Naive thymus-derived CD8-positive, alpha-beta T cell (primary cell): ENCODE results near the gene NRIP1. TPM values are rescaled to one million over a fixed set of nuclear protein-coding genes. Genes with fewer than 3 reads are reported as not detected.
"Not testable (repeated sequence)": the region's sequence is repeated elsewhere in the genome, so short reads cannot be mapped to it uniquely, and the experiment has no call there.

Source experiments
- ATAC-seq, 2 donors: fragments of 150-1000 bp; cut with Tn5 transposase in 1 of 2; sonication (Bioruptor Pico), chemical (Tn5 transposase) in 1 of 2; 1 replicate in 1 of 2; 2 replicates in 1 of 2; pipeline ENCODE4 v1.10.0; 2021; ENCODE audit warnings: mild to moderate bottlenecking in 2 of 2, moderate library complexity in 2 of 2
- POLR2A ChIA-PET: fragments of 350-600 bp; sonication (Branson Sonifier 250); formaldehyde crosslinking; loops from one replicate; lab custom pipeline; 2021; ENCODE audit warnings: antibody characterized with exemption; lab: Charles Lee
- DNase-seq, 10 donors: peaks; one replicate each; pipeline versions ENCODE4 v3.0.0 to v3.0.0-alpha.2; 2020 to 2022
- H3K27ac Mint-ChIP-seq, 10 donors: one replicate each; pipeline ENCODE4 v1.8.0; 2020 to 2022; ENCODE audit warnings: mild to moderate bottlenecking in 10 of 10, mixed read lengths in 10 of 10, moderate library complexity in 4 of 10, inconsistent platforms in 1 of 10
- H3K27me3 Mint-ChIP-seq, 5 donors: one replicate each; pipeline ENCODE4 v1.8.0; 2021 to 2022; ENCODE audit warnings: mixed read lengths in 5 of 5
- H3K36me3 Mint-ChIP-seq, 3 donors: one replicate each; pipeline ENCODE4 v1.8.0; 2020 to 2022; ENCODE audit warnings: mixed read lengths in 3 of 3, mild to moderate bottlenecking in 2 of 3, inconsistent platforms in 1 of 3
- H3K4me1 Mint-ChIP-seq, 4 donors: one replicate each; pipeline ENCODE4 v1.8.0; 2021 to 2022; ENCODE audit warnings: mixed read lengths in 4 of 4
- H3K4me3 Mint-ChIP-seq, 10 donors: one replicate each; pipeline ENCODE4 v1.8.0; 2020 to 2022; ENCODE audit warnings: mild to moderate bottlenecking in 10 of 10, mixed read lengths in 10 of 10, moderate library complexity in 6 of 10, inconsistent platforms in 1 of 10
- H3K9me3 Mint-ChIP-seq, 9 donors: one replicate each; pipeline ENCODE4 v1.8.0; 2020 to 2022; ENCODE audit warnings: mixed read lengths in 9 of 9, mild to moderate bottlenecking in 3 of 9, inconsistent platforms in 1 of 9, moderate library complexity in 1 of 9
- polyA plus RNA-seq, 3 donors: library from polyadenylated mRNA; unstranded; fragments of 300-500 nt; fragmentation: Illumina TruSeq; gene quantifications; one replicate each; pipeline ENCODE4 v1.2.3, GENCODE V29; 2021
- total RNA-seq, 8 experiments: library from RNA in 2 of 8; stranded (reverse) in 2 of 8; gene quantifications; one replicate each; pipeline ENCODE4 v1.2.3 and lab custom pipeline; 2021 to 2026

NRIP1 gene
- total and polyA plus RNA-seq, 5 experiments from 2014 or later = 26.6 to 51.3 (median 38.8) TPM

DNA sequence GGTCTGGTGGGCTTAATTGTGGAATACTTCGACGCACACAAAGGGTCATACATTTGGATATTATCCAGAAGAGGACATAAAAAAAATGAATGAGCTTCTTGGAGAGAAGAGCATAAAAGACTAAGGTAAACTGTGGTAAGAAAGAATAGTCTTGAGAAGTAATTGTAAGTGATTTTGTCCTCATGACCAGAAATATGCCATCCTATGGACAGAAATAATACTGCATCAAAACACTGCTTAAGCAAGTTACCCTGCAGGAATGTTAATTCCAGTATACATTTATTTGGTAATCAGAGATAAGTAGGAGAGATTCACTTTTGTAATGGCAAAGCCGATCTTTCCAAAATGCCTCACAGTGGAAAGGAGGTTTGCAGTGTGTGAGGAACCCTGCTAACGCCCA lies 111.9 kb downstream of the NRIP1 start:
- DNase-seq (no peak), ATAC-seq (no peak)
- Mint-ChIP-seq H3K9me3 (peaks cover 0 to 12% (median 4%) of the 10 kb centered on the region in 9 donors), H3K4me1 (peaks cover 0 to 5% (median 2%) of the 10 kb centered on the region in 4 donors), H3K4me3 (no peak overlapping the region), H3K27ac (no peak overlapping the region), H3K36me3 (peaks cover 0 to 5% (median 3%) of the 10 kb centered on the region in 3 donors), H3K27me3 (peaks cover 0 to 4% (median 0%) of the 10 kb centered on the region in 5 donors)
- POLR2A ChIA-PET = no interaction called here

DNA sequence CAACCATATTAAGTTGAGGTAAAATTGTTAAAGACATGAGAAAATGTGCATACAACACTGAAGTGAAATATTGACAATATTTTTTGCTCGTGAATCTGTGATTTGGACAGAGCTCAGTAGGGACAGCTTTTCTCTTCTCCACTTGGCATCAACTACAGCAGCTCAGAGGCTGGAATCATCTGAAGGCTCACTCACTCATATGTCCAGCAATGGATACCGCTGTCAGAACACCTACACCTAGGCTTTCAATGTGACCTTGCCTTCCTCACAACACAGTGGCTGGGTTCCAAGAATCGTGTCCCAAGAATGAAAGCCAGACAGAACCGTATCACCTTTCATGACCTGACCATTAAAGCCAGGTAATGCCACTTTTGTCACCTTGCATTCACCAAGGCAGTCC lies 115.2 kb downstream of the NRIP1 start:
- Mint-ChIP-seq H3K27me3 (peaks cover 0 to 8% (median 0%) of the 10 kb centered on the region in 5 donors), H3K9me3 (peaks cover 0 to 12% (median 4%) of the 10 kb centered on the region in 9 donors), H3K36me3 (peaks cover 0 to 12% (median 3%) of the 10 kb centered on the region in 3 donors), H3K4me3 (no peak overlapping the region), H3K27ac (no peak overlapping the region), H3K4me1 (peaks cover 0 to 4% (median 0%) of the 10 kb centered on the region in 4 donors)
- POLR2A ChIA-PET = no interaction called here
- no peak for DNase-seq
- no peak for ATAC-seq

DNA sequence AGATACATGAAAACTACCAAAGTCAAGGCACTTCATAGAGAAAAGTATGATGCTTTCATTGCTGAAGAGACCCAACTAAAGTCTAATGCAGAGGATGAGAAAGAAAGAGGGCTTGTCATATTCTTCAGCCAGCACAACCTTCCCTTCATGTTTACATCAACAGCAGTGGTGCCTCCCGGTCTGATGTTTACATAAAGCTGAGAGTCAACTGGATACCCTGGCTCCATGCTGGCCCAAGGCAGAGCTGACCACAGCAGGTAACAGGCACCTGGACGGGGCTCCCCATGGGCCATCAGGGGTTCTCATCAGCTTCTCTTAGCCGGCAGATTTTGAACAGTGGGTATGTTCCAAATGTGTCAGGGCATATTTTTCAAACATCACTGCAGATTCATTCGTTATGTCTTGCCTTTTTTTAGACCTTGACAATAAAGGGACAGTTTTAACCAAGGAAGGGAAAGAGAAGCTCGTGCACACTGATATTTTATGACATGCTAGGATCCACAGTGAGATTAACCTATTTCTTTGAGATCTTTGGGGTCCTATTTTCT lies 117.1 kb downstream of the NRIP1 start:
- POLR2A ChIA-PET = no interaction called here

DNA sequence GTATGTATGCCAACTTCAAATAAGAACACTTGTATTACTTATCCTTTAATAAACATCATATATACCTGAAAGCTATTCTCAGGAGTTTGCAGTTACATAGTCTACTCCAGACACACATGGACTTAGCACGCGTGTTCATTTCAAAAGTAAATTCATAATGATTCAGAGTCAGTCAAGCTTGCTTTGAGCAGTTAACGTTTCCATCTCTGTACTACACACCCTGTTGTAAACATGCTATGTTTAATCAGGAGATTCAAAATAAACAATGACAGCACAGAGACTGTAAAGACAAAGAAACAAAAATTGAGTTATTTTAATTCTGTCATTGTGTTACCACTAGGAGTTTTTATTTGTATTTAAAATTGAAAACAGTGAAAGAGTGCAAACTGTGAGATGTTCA lies 119.6 kb downstream of the NRIP1 start:
- Mint-ChIP-seq H3K9me3 (peaks cover 0 to 16% (median 8%) of the 10 kb centered on the region in 9 donors), H3K4me1 (peaks cover 0 to 7% (median 0%) of the 10 kb centered on the region in 4 donors), H3K27me3 (peaks cover 0 to 8% (median 0%) of the 10 kb centered on the region in 5 donors), H3K4me3 (no peak overlapping the region), H3K27ac (no peak overlapping the region), H3K36me3 (peaks cover 0 to 19% (median 6%) of the 10 kb centered on the region in 3 donors)
- ATAC-seq = no peak
- no peak for DNase-seq
- POLR2A ChIA-PET = no interaction called here

More for the DNA sequence above, 117.1 kb downstream of the NRIP1 start:
- H3K36me3 Mint-ChIP-seq = peaks cover 0 to 12% (median 3%) of the 10 kb centered on the region in 3 donors
- H3K27me3 Mint-ChIP-seq = peaks cover 0 to 8% (median 0%) of the 10 kb centered on the region in 5 donors
- H3K9me3 Mint-ChIP-seq = peaks cover 0 to 12% (median 4%) of the 10 kb centered on the region in 9 donors
- peaks cover 0 to 7% (median 0%) of the 10 kb centered on the region in 4 donors for H3K4me1 Mint-ChIP-seq
- DNase-seq = no peak
- no peak overlapping the region for H3K4me3 Mint-ChIP-seq
- ATAC-seq = no peak
- H3K27ac Mint-ChIP-seq = no peak overlapping the region

DNA sequence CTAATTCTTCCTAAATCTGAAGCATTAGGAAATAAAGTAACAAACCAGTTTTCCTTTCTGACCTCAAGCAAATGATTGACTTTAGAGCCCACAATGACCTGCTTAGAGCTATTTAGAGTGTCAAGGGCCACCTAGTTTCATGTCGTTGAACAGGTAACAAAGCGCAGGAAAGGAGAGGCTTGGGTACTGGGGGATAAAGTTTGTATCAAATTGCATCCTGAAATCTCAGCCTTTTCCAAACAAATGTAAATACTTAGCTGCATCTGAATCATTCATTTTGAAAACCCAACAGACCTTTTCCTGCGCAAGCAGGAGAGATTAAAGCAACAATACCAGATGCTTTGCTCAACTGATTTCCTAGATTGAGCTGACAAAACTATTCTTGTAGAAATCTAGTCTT lies 121.2 kb downstream of the NRIP1 start:
- Mint-ChIP-seq H3K27me3 (peaks cover 0 to 4% (median 0%) of the 10 kb centered on the region in 5 donors), H3K4me3 (no peak overlapping the region), H3K9me3 (peaks cover 1 to 13% (median 6%) of the 10 kb centered on the region in 9 donors), H3K27ac (no peak overlapping the region), H3K36me3 (peaks cover 0 to 16% (median 3%) of the 10 kb centered on the region in 3 donors), H3K4me1 (peaks cover 0 to 5% (median 0%) of the 10 kb centered on the region in 4 donors)
- POLR2A ChIA-PET = no interaction called here
- no peak for DNase-seq
- ATAC-seq = no peak

DNA sequence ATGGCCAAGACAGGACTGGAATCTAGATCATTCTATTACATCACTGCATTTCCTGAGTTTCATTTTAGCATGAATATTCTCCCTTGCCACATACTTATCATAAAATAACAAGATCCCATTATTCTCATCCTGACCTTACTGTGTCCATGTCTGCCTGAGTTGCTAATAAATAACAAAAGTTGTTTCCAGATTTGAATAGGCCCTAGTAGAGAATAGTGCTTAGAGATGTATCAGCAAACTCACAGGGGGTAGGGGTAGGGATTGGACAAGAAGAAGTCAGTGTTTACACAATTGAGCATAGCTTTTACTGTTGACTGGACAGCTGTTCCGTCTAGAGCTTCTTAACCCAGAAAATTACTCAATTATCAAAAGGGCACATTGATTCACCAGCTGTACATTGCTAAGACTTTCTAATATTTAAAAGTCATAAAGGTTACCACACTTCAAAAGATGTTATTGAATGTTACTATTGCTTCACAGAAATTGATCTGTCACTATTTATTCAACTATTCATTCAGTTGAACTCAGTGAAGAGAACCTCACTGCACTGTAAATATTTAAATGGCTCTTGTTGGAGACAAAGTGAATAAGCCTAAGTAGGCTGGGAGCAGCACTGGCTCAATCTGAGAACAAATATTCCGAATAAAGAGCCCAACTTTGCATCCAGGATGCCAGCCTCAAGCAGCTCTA lies 121.9 kb downstream of the NRIP1 start:
- Mint-ChIP-seq H3K27me3 (peaks cover 0 to 4% (median 0%) of the 10 kb centered on the region in 5 donors), H3K36me3 (peaks cover 0 to 21% (median 5%) of the 10 kb centered on the region in 3 donors), H3K27ac (no peak overlapping the region), H3K4me3 (no peak overlapping the region), H3K4me1 (peaks cover 0 to 5% (median 0%) of the 10 kb centered on the region in 4 donors), H3K9me3 (peaks cover 0 to 15% (median 11%) of the 10 kb centered on the region in 9 donors)
- DNase-seq (no peak), ATAC-seq (no peak)
- POLR2A ChIA-PET = no interaction called here

DNA sequence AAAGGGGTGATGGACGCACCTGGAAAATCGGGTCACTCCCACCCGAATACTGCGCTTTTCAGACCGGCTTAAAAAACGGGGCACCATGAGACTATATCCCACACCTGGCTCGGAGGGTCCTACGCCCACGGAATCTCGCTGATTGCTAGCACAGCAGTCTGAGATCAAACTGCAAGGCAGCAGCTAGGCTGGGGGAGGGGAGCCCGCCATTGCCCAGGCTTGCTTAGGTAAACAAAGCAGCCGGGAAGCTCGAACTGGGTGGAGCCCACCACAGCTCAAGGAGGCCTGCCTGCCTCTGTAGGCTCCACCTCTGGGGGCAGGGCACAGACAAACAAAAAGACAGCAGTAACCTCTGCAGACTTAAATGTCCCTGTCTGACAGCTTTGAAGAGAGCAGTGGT lies 137.5 kb downstream of the NRIP1 start:
- POLR2A ChIA-PET, H3K4me1 Mint-ChIP-seq, ATAC-seq, H3K9me3 Mint-ChIP-seq, H3K27me3 Mint-ChIP-seq, H3K36me3 Mint-ChIP-seq, H3K4me3 Mint-ChIP-seq, DNase-seq, H3K27ac Mint-ChIP-seq: not testable (repeated sequence)

DNA sequence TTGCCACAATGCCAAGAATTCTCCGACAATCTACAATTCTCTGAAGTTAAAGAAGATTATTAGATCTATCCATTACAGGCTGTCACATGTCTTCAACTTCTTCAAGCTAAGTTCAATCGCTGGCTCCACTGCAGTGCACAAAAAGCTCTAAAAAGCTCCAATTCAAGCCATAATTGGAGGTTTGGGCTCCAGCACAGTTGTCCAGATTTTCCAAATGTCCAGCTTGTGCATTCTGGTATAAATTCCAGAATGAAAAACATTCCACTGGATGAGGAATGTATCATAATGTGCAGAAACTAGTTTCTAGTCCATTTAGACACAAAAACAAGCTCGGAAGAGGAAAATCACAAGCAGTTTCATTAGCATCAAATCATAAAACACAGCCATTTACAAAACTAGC lies 138.6 kb downstream of the NRIP1 start:
- H3K27ac Mint-ChIP-seq = no peak overlapping the region
- ATAC-seq = no peak
- H3K4me3 Mint-ChIP-seq = no peak overlapping the region
- H3K36me3 Mint-ChIP-seq = peaks cover 0 to 4% (median 0%) of the 10 kb centered on the region in 3 donors
- H3K4me1 Mint-ChIP-seq = no peaks in the 10 kb centered on the region
- H3K27me3 Mint-ChIP-seq = no peaks in the 10 kb centered on the region
- H3K9me3 Mint-ChIP-seq = peaks cover 0 to 5% (median 0%) of the 10 kb centered on the region in 9 donors
- POLR2A ChIA-PET = no interaction called here
- DNase-seq = no peak

DNA sequence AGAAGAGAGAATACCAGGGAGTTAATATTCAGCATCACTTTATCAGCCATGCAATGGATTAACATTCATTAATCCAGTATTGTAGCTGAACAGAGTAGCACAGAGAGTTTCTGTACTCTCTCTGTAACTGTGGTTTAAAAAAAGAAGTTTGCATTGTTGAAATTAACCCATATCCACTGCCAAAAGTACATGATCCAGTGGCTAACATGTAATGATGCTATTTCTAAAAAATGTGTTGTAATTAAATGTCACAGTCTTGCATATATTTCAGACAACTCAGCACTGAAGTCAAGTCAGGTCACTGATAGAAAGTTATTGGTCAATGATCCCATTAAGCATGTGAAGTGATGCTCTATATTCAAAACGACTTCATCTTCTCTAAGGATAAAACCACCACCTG lies 141.3 kb downstream of the NRIP1 start:
- no peak overlapping the region for H3K27ac Mint-ChIP-seq
- H3K4me1 Mint-ChIP-seq = no peaks in the 10 kb centered on the region
- no peak for ATAC-seq
- POLR2A ChIA-PET = no interaction called here
- H3K36me3 Mint-ChIP-seq = peaks cover 0 to 4% (median 0%) of the 10 kb centered on the region in 3 donors
- no peak for DNase-seq
- H3K9me3 Mint-ChIP-seq = peaks cover 0 to 5% (median 0%) of the 10 kb centered on the region in 9 donors
- no peak overlapping the region for H3K4me3 Mint-ChIP-seq
- no peaks in the 10 kb centered on the region for H3K27me3 Mint-ChIP-seq

DNA sequence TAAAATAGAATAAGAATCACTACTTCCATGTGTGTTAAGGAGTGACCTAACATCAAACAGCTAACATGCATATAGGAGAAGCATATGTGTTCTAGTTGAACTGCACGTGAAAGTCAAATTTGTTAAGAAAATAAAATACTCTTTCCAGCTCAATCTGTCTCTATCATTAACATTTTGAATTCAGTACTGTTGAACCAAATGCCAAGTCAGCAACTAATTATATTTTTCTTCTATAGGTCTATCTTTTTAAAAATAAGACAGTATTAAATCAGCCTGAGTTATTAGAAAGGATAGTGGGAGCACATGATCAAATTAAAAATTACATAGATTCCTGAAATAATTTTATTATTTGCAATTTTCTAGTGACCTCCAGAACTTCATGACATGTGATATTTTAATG lies 141.8 kb downstream of the NRIP1 start:
- ATAC-seq (no peak), DNase-seq (no peak)
- POLR2A ChIA-PET = no interaction called here
- no peaks in the 10 kb centered on the region for H3K27me3 Mint-ChIP-seq
- H3K9me3 Mint-ChIP-seq = peaks cover 0 to 5% (median 0%) of the 10 kb centered on the region in 9 donors
- peaks cover 0 to 4% (median 0%) of the 10 kb centered on the region in 3 donors for H3K36me3 Mint-ChIP-seq
- H3K27ac Mint-ChIP-seq = no peak overlapping the region
- H3K4me1 Mint-ChIP-seq = no peaks in the 10 kb centered on the region
- H3K4me3 Mint-ChIP-seq = no peak overlapping the region

DNA sequence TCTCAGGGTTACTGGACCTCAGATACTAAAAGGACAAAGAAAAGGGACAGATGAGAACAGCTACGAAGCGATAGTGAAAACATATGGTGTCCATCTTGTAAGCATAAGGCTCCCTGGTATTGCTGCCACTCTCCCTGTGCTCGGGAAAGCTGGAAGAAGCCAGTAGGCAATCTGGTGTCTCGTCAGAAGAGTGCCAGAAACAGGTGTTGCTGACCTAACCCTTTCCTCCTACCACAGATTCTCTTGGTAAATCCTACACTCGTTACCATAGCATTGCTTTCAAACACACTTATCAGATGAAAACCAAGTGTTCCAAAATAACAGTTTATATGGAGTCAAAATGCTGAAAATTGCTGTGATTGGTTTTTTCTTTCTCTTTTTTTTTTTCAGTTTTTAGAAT lies 146.3 kb downstream of the NRIP1 start:
- DNase-seq = no peak

DNA sequence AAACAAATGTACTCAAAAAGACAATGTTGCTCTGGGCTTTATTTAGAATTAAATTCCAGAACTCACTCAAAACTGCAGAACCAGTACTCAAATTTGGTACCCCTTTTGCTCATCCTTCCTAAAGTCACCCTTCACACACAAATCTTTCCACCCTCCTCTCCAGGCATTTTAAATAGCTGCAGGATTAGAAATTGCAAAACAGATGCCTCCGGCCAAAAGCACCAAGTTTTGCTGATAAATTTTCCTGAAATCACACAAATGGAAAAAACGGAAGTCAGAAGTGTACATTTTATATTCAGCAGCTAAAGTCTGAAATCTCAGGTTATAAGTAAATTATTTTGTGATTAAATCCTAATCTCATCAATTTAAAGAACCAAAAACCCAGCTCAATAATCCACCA lies 147.0 kb downstream of the NRIP1 start:
- H3K36me3 Mint-ChIP-seq = no peaks in the 10 kb centered on the region
- ATAC-seq (no peak), DNase-seq (no peak)
- peaks cover 0 to 2% (median 0%) of the 10 kb centered on the region in 9 donors for H3K9me3 Mint-ChIP-seq
- H3K4me3 Mint-ChIP-seq = no peak overlapping the region
- H3K4me1 Mint-ChIP-seq = no peaks in the 10 kb centered on the region
- no peaks in the 10 kb centered on the region for H3K27me3 Mint-ChIP-seq
- POLR2A ChIA-PET = no interaction called here
- H3K27ac Mint-ChIP-seq = no peak overlapping the region

More for the DNA sequence above, 146.3 kb downstream of the NRIP1 start:
- H3K4me3 Mint-ChIP-seq = no peak overlapping the region
- POLR2A ChIA-PET = no interaction called here
- H3K9me3 Mint-ChIP-seq = no peaks in the 10 kb centered on the region
- no peak for ATAC-seq
- no peak overlapping the region for H3K27ac Mint-ChIP-seq
- H3K36me3 Mint-ChIP-seq = no peaks in the 10 kb centered on the region
- H3K4me1 Mint-ChIP-seq = no peaks in the 10 kb centered on the region
- H3K27me3 Mint-ChIP-seq = no peaks in the 10 kb centered on the region

DNA sequence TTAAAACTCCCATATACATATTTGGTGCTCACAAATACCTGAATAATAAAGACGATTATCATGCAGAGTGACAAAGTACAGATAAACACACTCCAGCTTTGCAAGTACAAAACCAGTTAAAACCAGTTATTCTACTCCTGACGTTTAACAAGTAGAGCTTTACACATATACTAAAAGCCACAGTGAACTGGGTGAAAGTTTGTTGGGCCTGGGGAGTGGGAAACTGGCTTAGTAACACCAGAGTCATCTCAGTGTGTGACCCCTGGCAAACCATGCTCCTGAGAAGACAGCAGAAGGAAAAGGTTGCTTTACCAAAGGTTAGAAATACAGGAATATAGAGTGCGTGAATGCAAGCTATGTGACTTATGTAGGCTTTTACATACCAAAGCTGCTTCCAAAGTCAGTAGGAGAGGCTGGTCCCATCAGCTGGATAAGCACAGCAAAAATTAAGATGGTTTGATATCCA lies 148.1 kb downstream of the NRIP1 start:
- H3K4me3 Mint-ChIP-seq = no peak overlapping the region
- H3K27me3 Mint-ChIP-seq = no peaks in the 10 kb centered on the region
- peak overlapping the region in 1 of 10 donors; percentile 8 for H3K27ac Mint-ChIP-seq
- DNase-seq (no peak), ATAC-seq (no peak)
- POLR2A ChIA-PET = no interaction called here
- H3K36me3 Mint-ChIP-seq = peaks cover 0 to 1% (median 0%) of the 10 kb centered on the region in 3 donors
- peaks cover 0 to 2% (median 0%) of the 10 kb centered on the region in 9 donors for H3K9me3 Mint-ChIP-seq
- no peaks in the 10 kb centered on the region for H3K4me1 Mint-ChIP-seq
